ENCODE results near the gene SDK1.

DNA sequence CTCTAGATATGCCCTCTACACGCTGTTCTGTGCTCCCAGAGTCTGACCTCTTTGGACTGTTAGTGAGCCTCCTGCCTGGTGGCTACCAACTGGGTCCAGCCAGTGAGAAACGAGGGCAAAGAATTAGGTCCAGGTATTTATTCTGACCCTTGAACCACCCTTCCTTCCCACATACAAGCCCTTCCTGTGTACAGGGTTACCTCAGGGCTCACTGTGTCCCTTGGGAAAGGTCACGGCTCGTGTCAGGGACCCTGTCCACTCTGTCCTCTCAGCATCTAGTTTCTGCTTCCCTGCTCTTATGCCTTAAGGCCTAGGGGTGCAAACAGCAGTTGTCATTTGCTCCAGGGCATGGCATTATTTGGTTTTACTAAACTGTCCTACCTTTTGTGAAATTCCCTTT lies 180.4 kb downstream of the SDK1 start:
- TF ChIP-seq, protein P1, sequence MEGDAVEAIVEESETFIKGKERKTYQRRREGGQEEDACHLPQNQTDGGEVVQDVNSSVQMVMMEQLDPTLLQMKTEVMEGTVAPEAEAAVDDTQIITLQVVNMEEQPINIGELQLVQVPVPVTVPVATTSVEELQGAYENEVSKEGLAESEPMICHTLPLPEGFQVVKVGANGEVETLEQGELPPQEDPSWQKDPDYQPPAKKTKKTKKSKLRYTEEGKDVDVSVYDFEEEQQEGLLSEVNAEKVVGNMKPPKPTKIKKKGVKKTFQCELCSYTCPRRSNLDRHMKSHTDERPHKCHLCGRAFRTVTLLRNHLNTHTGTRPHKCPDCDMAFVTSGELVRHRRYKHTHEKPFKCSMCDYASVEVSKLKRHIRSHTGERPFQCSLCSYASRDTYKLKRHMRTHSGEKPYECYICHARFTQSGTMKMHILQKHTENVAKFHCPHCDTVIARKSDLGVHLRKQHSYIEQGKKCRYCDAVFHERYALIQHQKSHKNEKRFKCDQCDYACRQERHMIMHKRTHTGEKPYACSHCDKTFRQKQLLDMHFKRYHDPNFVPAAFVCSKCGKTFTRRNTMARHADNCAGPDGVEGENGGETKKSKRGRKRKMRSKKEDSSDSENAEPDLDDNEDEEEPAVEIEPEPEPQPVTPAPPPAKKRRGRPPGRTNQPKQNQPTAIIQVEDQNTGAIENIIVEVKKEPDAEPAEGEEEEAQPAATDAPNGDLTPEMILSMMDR (IDR thresholded peaks at IDR 0.05), result no peak
- no peak for TF ChIP-seq POLR2A (IDR thresholded peaks at IDR 0.05)
